Activated CD4-positive, alpha-beta T cell treated with anti-CD3 and anti-CD28 coated beads for 24 hours (primary cell): Measurements from ENCODE around the gene HAUS8.
"Not testable (repeated sequence)": the region's sequence is repeated elsewhere in the genome, so short reads cannot be mapped to it uniquely, and the experiment has no call there.

ENCODE experiments used
- DNase-seq, 2 donors: peaks; one replicate each; pipeline ENCODE4 v3.0.0-alpha.2; 2020; ENCODE audit warnings: low read depth in 2 of 2

HAUS8 gene

GRCh38 chr19:17035842-17036424 lies 39.3 kb downstream of the HAUS8 start:
- no peak for DNase-seq

- DNase-seq, result no peak
These were observed 43.5 kb downstream of the HAUS8 start for GRCh38 chr19:17031741-17032140.

GRCh38 chr19:17027535-17027975 lies 47.7 kb downstream of the HAUS8 start:
- DNase-seq, result no peak

GRCh38 chr19:17026706-17027534 lies 48.3 kb downstream of the HAUS8 start, which contains the start of gene CPAMD8:
Gene CPAMD8 (minus strand): TSS chr19:17026810. CDS start chr19:17026642, 168 bp downstream.
- no peak for DNase-seq

- no peak for DNase-seq
These were observed 49.1 kb downstream of the HAUS8 start for GRCh38 chr19:17025991-17026658.

GRCh38 chr19:17025361-17025760 lies 49.9 kb downstream of the HAUS8 start:
- DNase-seq, result no peak

GRCh38 chr19:17024941-17025340 lies 50.3 kb downstream of the HAUS8 start:
- DNase-seq, result not testable (repeated sequence)

GRCh38 chr19:17023805-17024204 lies 51.4 kb downstream of the HAUS8 start:
- no peak for DNase-seq

- DNase-seq, result no peak
These were observed 52.5 kb downstream of the HAUS8 start for GRCh38 chr19:17022738-17023137.

- no peak for DNase-seq
These were observed 53.3 kb downstream of the HAUS8 start for GRCh38 chr19:17021793-17022590.

- no peak for DNase-seq
These were observed 53.9 kb downstream of the HAUS8 start for GRCh38 chr19:17021328-17021727.

- DNase-seq, result no peak
These were observed 54.4 kb downstream of the HAUS8 start for GRCh38 chr19:17020823-17021222.

GRCh38 chr19:17020385-17020784 lies 54.9 kb downstream of the HAUS8 start:
- no peak for DNase-seq

- DNase-seq, result not testable (repeated sequence)
These were observed 60.9 kb downstream of the HAUS8 start for GRCh38 chr19:17014212-17014861.

GRCh38 chr19:17011485-17011884 lies 63.8 kb downstream of the HAUS8 start:
- DNase-seq, result no peak

- no peak for DNase-seq
These were observed 68.7 kb downstream of the HAUS8 start for GRCh38 chr19:17006579-17006978.

- DNase-seq, result no peak
These were observed 70.3 kb downstream of the HAUS8 start for GRCh38 chr19:17005000-17005399.

- DNase-seq, result no peak
These were observed 70.9 kb downstream of the HAUS8 start for GRCh38 chr19:17004386-17004785.

GRCh38 chr19:17002455-17002854 lies 72.8 kb downstream of the HAUS8 start:
- no peak for DNase-seq

GRCh38 chr19:17001603-17002183 lies 73.6 kb downstream of the HAUS8 start:
- peak in 1 of 2 donors; percentile 27 for DNase-seq
